Ascending aorta (tissue), 2 donors: ENCODE results near the gene RBM39. TPM values are rescaled to one million over a fixed set of nuclear protein-coding genes. Genes with fewer than 3 reads are reported as not detected.

Source experiments
- DNase-seq, 2 donors: peaks; one replicate each; pipeline ENCODE4 v3.0.0-alpha.2; 2019; ENCODE audit warnings: low spot score in 2 of 2
- H3K27ac ChIP-seq, 2 donors: fragments of 200-600 bp; sonication (generic); one replicate each; pipeline ENCODE4 v1.5.1; 2016 to 2017; ENCODE audit warnings: mild to moderate bottlenecking in 1 of 2
- H3K27me3 ChIP-seq: fragments of 200-600 bp; sonication (generic); one replicate; pipeline ENCODE4 v1.5.1; 2017
- H3K36me3 ChIP-seq, 2 donors: fragments of 200-600 bp; sonication (generic); one replicate each; pipeline ENCODE4 v1.5.1; 2016
- H3K4me1 ChIP-seq, 2 donors: fragments of 200-600 bp; sonication (generic); one replicate each; pipeline ENCODE4 v1.5.1; 2016 to 2017; ENCODE audit warnings: mild to moderate bottlenecking in 1 of 2
- H3K4me3 ChIP-seq, 2 donors: fragments of 200-600 bp; sonication (generic); one replicate each; pipeline ENCODE4 v1.5.1; 2016 to 2017; ENCODE audit warnings: mild to moderate bottlenecking in 1 of 2
- H3K9me3 ChIP-seq, 2 donors: fragments of 200-600 bp; sonication (generic); one replicate each; pipeline ENCODE4 v1.5.1; 2016
- CTCF ChIP-seq, 3 experiments: fragments of 200-600 bp in 2 of 3; fragments of 450-650 bp in 1 of 3; sonication (generic) in 2 of 3; IDR thresholded peaks; one replicate each; pipeline ENCODE4 v1.5.1; 2016 to 2019; ENCODE audit warnings: antibody characterized with exemption in 3 of 3, mild to moderate bottlenecking in 1 of 3, moderate library complexity in 1 of 3
- intact Hi-C: fragments of 100-400 bp; cut with DNase I; formaldehyde crosslinking; loops from one replicate; pipeline ENCODE4 v1.15.1; 2023
- total RNA-seq: library from RNA; depleted of rRNA; stranded (reverse); fragments of >200 nt; gene quantifications from one replicate; pipeline ENCODE4 v1.1.0, GENCODE V29; 2016

Gene RBM39
- total RNA-seq, 1 donor from 2014 or later = 232 TPM

GRCh38 chr20:35665949-35666288 lies 76.1 kb downstream of the RBM39 start:
- Histone ChIP-seq H3K4me1 (peaks cover 2 to 12% of the 10 kb centered on the region in 2 donors), H3K27ac (peak overlapping the region in 1 of 2 donors; percentile 97), H3K36me3 (peaks cover 17 to 27% of the 10 kb centered on the region in 2 donors), H3K27me3 (no peaks in the 10 kb centered on the region), H3K9me3 (no peaks in the 10 kb centered on the region), H3K4me3 (no peak overlapping the region)
- intact Hi-C loops = loop anchor here (2.0 kb wide), 2 partner anchors 33 to 123 kb away; partner anchors contain the start of genes ERGIC3, NFS1 and ROMO1
- no peak for TF ChIP-seq CTCF (IDR thresholded peaks at IDR 0.05)
- no peak for DNase-seq

GRCh38 chr20:35664466-35665206 lies 77.4 kb downstream of the RBM39 start, which contains the start of the genes CPNE1 and RBM12:
TSS of gene CPNE1 (minus strand) at chr20:35664900. CDS start at chr20:35632923, 31,977 bp downstream.
TSS of gene RBM12 (minus strand) at chr20:35664900. CDS start at chr20:35655322, 9,578 bp downstream.
- Histone ChIP-seq H3K36me3 (peaks cover 8 to 14% of the 10 kb centered on the region in 2 donors), H3K4me1 (peaks cover 2 to 24% of the 10 kb centered on the region in 2 donors), H3K9me3 (no peaks in the 10 kb centered on the region), H3K27ac (peak within 1 kb of the TSS; percentile 97 to 98), H3K4me3 (peak within 1 kb of the TSS; percentile 91 to 96), H3K27me3 (no peaks in the 10 kb centered on the region)
- DNase-seq = peak; percentile 61 to 95
- peak in 2 of 3 experiments; percentile 7 to 14 for TF ChIP-seq CTCF (IDR thresholded peaks at IDR 0.05)
- intact Hi-C loops = loop anchor here (1.0 to 5.0 kb wide), 5 partner anchors 34 to 122 kb away; partner anchors contain the start of genes ERGIC3, NFS1, RBM39 and ROMO1

GRCh38 chr20:35663516-35664465 lies 78.3 kb downstream of the RBM39 start:
- peaks cover 0 to 6% of the 10 kb centered on the region in 2 donors for H3K36me3 ChIP-seq
- no peaks in the 10 kb centered on the region for H3K9me3 ChIP-seq
- DNase-seq = peak; percentile 17 to 68
- H3K4me3 ChIP-seq = peak overlapping the region; percentile 91 to 96
- peaks cover 2 to 25% of the 10 kb centered on the region in 2 donors for H3K4me1 ChIP-seq
- TF ChIP-seq CTCF (IDR thresholded peaks at IDR 0.05) = no peak
- no peaks in the 10 kb centered on the region for H3K27me3 ChIP-seq
- peak overlapping the region; percentile 97 to 98 for H3K27ac ChIP-seq
- intact Hi-C loops = loop anchor here (1.0 to 5.0 kb wide), 5 partner anchors 35 to 121 kb away; partner anchors contain the start of genes ERGIC3, NFS1, RBM39 and ROMO1

- Histone ChIP-seq H3K9me3 (no peaks in the 10 kb centered on the region), H3K4me1 (peaks cover 2 to 29% of the 10 kb centered on the region in 2 donors), H3K36me3 (no peaks in the 10 kb centered on the region), H3K27me3 (no peaks in the 10 kb centered on the region), H3K4me3 (peak overlapping the region; percentile 91 to 96), H3K27ac (peak overlapping the region; percentile 20 to 97)
- no peak for TF ChIP-seq CTCF (IDR thresholded peaks at IDR 0.05)
- DNase-seq = no peak
- intact Hi-C loops = loop anchor here (5.0 kb wide), 1 partner anchor 60 kb away; no protein-coding TSS in a partner anchor
Measured at GRCh38 chr20:35662551-35662950, 79.5 kb downstream of the RBM39 start.

- H3K9me3 ChIP-seq = no peaks in the 10 kb centered on the region
- no peaks in the 10 kb centered on the region for H3K27me3 ChIP-seq
- peak overlapping the region; percentile 20 to 97 for H3K27ac ChIP-seq
- H3K4me1 ChIP-seq = peaks cover 2 to 31% of the 10 kb centered on the region in 2 donors
- intact Hi-C loops = loop anchor here (5.0 kb wide), 1 partner anchor 60 kb away; no protein-coding TSS in a partner anchor
- no peak for DNase-seq
- no peaks in the 10 kb centered on the region for H3K36me3 ChIP-seq
- peak overlapping the region; percentile 91 to 96 for H3K4me3 ChIP-seq
- TF ChIP-seq CTCF (IDR thresholded peaks at IDR 0.05) = no peak
Measured at GRCh38 chr20:35661908-35662307, 80.2 kb downstream of the RBM39 start.
